HAP-1 (cell line): ENCODE measurements around the gene XYLT1.

Experiments
- DNase-seq, 2 experiments: peaks; one replicate each; pipeline ENCODE4 v3.0.0-alpha.2; 2016 to 2020; ENCODE audit warnings: low spot score in 2 of 2
- H3K27me3 ChIP-seq: fragments of 250-450 bp; sonication (Bioruptor Pico); 2 replicates; pipeline ENCODE4 v1.5.1; 2020; ENCODE audit warnings: low read depth, mild to moderate bottlenecking, moderate library complexity
- H3K36me3 ChIP-seq: fragments of 250-450 bp; sonication (Bioruptor Pico); replicated peaks from 2 replicates; pipeline ENCODE4 v1.5.1; 2020; ENCODE audit warnings: mild to moderate bottlenecking
- H3K4me1 ChIP-seq: fragments of 250-450 bp; sonication (Bioruptor Pico); 2 replicates; pipeline ENCODE4 v1.5.1; 2020; ENCODE audit warnings: mild to moderate bottlenecking
- H3K4me3 ChIP-seq: fragments of 250-450 bp; sonication (Bioruptor Pico); 2 replicates; pipeline ENCODE4 v1.5.1; 2020; ENCODE audit warnings: mild to moderate bottlenecking, moderate library complexity
- H3K9me3 ChIP-seq: fragments of 250-450 bp; sonication (Bioruptor Pico); 2 replicates; pipeline ENCODE4 v1.5.1; 2020; ENCODE audit warnings: mild to moderate bottlenecking, moderate library complexity
- in situ Hi-C: fragments of 300-500 bp; cut with MboI; formaldehyde crosslinking; loops from 3 replicates; pipeline ENCODE4 v1.14.3; 2020; ENCODE audit warnings: low sequenced_read_pairs, inconsistent platforms, mixed read lengths

XYLT1 gene

GRCh38 chr16:17061326-17061725 is 409.4 kb downstream of the XYLT1 start:
- Histone ChIP-seq H3K4me3 (no peak overlapping the region), H3K9me3 (no peaks in the 10 kb centered on the region; the same call in 1 of the 2 replicates), H3K36me3 (no peaks in the 10 kb centered on the region), H3K27me3 (no peaks in the 10 kb centered on the region), H3K4me1 (no peaks in the 10 kb centered on the region)
- in situ Hi-C loops, result no loop called here
- DNase-seq, result no peak

GRCh38 chr16:17058471-17058870 is 412.3 kb downstream of the XYLT1 start:
- in situ Hi-C loops, result no loop called here
- Histone ChIP-seq H3K4me3 (no peak overlapping the region), H3K27me3 (no peaks in the 10 kb centered on the region), H3K36me3 (no peaks in the 10 kb centered on the region), H3K9me3 (peaks cover 4% of the 10 kb centered on the region; the same call in 1 of the 2 replicates), H3K4me1 (no peaks in the 10 kb centered on the region)
- no peak for DNase-seq

- in situ Hi-C loops, result no loop called here
- Histone ChIP-seq H3K4me1 (no peaks in the 10 kb centered on the region), H3K27me3 (no peaks in the 10 kb centered on the region), H3K36me3 (no peaks in the 10 kb centered on the region), H3K9me3 (peaks cover 4% of the 10 kb centered on the region; the same call in 1 of the 2 replicates), H3K4me3 (no peak overlapping the region)
- no peak for DNase-seq
These were observed 414.1 kb downstream of the XYLT1 start for GRCh38 chr16:17056666-17057065.

GRCh38 chr16:17053536-17054160 is 417.1 kb downstream of the XYLT1 start:
- in situ Hi-C loops, result no loop called here
- DNase-seq, result no peak
- no peak overlapping the region for H3K4me3 ChIP-seq

More at GRCh38 chr16:17053536-17054160, 417.1 kb downstream of the XYLT1 start:
- H3K36me3 ChIP-seq, result no peaks in the 10 kb centered on the region
- H3K27me3 ChIP-seq, result no peaks in the 10 kb centered on the region
- no peaks in the 10 kb centered on the region for H3K4me1 ChIP-seq
- peaks cover 4% of the 10 kb centered on the region; the same call in 1 of the 2 replicates for H3K9me3 ChIP-seq
